IMR-90 (cell line): ENCODE results near the gene SARDH. TPM values are rescaled to one million over a fixed set of nuclear protein-coding genes. Genes with fewer than 3 reads are reported as not detected.
A peak's percentile ranks its signal among the peaks of the same experiment; 100 is the strongest.

Experiments used
- ATAC-seq: fragments of 200-7000 bp; cut with Tn5 transposase; 2 replicates; pipeline ENCODE4 v1.9.1; 2020; ENCODE audit warnings: low read depth, mild to moderate bottlenecking, moderate library complexity
- BruUV-seq: library from RNA; stranded (reverse); fragments of 400-500 nt; replicated peaks from 2 replicates; lab custom pipeline; 2021; lab: Mats Ljungman, UMichigan
- CTCF ChIA-PET: fragments of 300-600 bp; formaldehyde crosslinking; extraction: SDS; loops from one replicate; lab custom pipeline; 2021; ENCODE audit warnings: antibody characterized with exemption; lab: Yijun Ruan, JAX
- POLR2A ChIA-PET: fragments of 300-600 bp; sonication (Branson Sonifier 250); formaldehyde crosslinking; loops from one replicate; lab custom pipeline; 2022; ENCODE audit warnings: antibody characterized with exemption; ENCODE audit not compliant: unreplicated experiment; lab: Charles Lee
- DNase-seq: peaks from one replicate; pipeline ENCODE4 v3.0.0; 2013
- H2AFZ ChIP-seq: replicated peaks from 2 replicates; pipeline ENCODE3; 2013; ENCODE audit warnings: low read length, mild to moderate bottlenecking; ENCODE audit not compliant: poor library complexity
- H2AK5ac ChIP-seq: 2 replicates; pipeline ENCODE4 v1.6.1; 2013; ENCODE audit warnings: low read depth, low read length, inconsistent platforms
- H2AK9ac ChIP-seq: replicated peaks from 2 replicates; pipeline ENCODE3; 2013; ENCODE audit warnings: mild to moderate bottlenecking, low read depth, low read length, moderate library complexity; ENCODE audit not compliant: poor library complexity
- H2BK120ac ChIP-seq: 2 replicates; pipeline ENCODE4 v1.6.1; 2013; ENCODE audit warnings: low read depth, low read length, inconsistent platforms
- H2BK15ac ChIP-seq: 3 replicates; pipeline ENCODE4 v1.6.1; 2013; ENCODE audit warnings: low read depth, low read length, inconsistent platforms
- H2BK20ac ChIP-seq: 2 replicates; pipeline ENCODE4 v1.6.1; 2013; ENCODE audit warnings: low read depth, mild to moderate bottlenecking, inconsistent platforms, low read length, moderate library complexity
- H2BK5ac ChIP-seq: 2 replicates; pipeline ENCODE4 v1.6.1; 2013; ENCODE audit warnings: mild to moderate bottlenecking, low read depth, low read length, inconsistent platforms; ENCODE audit not compliant: poor library complexity, severe bottlenecking
- H3K14ac ChIP-seq: replicated peaks from 2 replicates; pipeline ENCODE4 v1.6.1; 2013; ENCODE audit warnings: low read depth, low read length, inconsistent platforms
- H3K18ac ChIP-seq: 2 replicates; pipeline ENCODE4 v1.6.1; 2013; ENCODE audit warnings: low read depth, low read length, control low read depth
- H3K23ac ChIP-seq: 2 replicates; pipeline ENCODE4 v1.6.1; 2013; ENCODE audit warnings: low read depth, low read length, inconsistent platforms
- H3K27ac ChIP-seq: 2 replicates; pipeline ENCODE4 v1.5.1; 2013; ENCODE audit warnings: mild to moderate bottlenecking, control low read depth, low read length; ENCODE audit not compliant: insufficient read depth
- H3K27me3 ChIP-seq: 2 replicates; pipeline ENCODE4 v1.6.1; 2013; ENCODE audit warnings: low read length; ENCODE audit not compliant: control insufficient read depth, insufficient read depth
- H3K36me3 ChIP-seq: 2 replicates; pipeline ENCODE4 v1.6.1; 2013; ENCODE audit warnings: low read length, mixed read lengths; ENCODE audit not compliant: control insufficient read depth, insufficient read depth
- H3K4ac ChIP-seq: 2 replicates; pipeline ENCODE4 v1.6.1; 2013; ENCODE audit warnings: low read depth, low read length, inconsistent platforms
- H3K4me1 ChIP-seq: 2 replicates; pipeline ENCODE4 v1.6.1; 2013; ENCODE audit warnings: low read length, mixed read lengths; ENCODE audit not compliant: control insufficient read depth, insufficient read depth
- H3K4me2 ChIP-seq: 2 replicates; pipeline ENCODE4 v1.6.1; 2013; ENCODE audit warnings: low read depth, mild to moderate bottlenecking, control low read depth, low read length, moderate library complexity
- H3K4me3 ChIP-seq: 2 replicates; pipeline ENCODE4 v1.5.1; 2013; ENCODE audit warnings: low read depth, mild to moderate bottlenecking, control low read depth, low read length, moderate library complexity; ENCODE audit not compliant: insufficient read depth
- H3K56ac ChIP-seq: 2 replicates; pipeline ENCODE4 v1.6.1; 2013; ENCODE audit warnings: low read length, inconsistent platforms; ENCODE audit not compliant: insufficient read depth; ENCODE audit errors: extremely low read depth
- H3K79me1 ChIP-seq, 2 experiments: 2 replicates each; pipeline ENCODE4 v1.6.1; 2013; ENCODE audit warnings: low read length in 2 of 2, inconsistent platforms in 1 of 2, low read depth in 1 of 2
- H3K9ac ChIP-seq: 2 replicates; pipeline ENCODE4 v1.6.1; 2013; ENCODE audit warnings: low read depth, low read length, control low read depth
- H3K9me1 ChIP-seq: 2 replicates; pipeline ENCODE4 v1.6.1; 2013; ENCODE audit warnings: low read length, inconsistent platforms; ENCODE audit not compliant: insufficient read depth
- H3K9me3 ChIP-seq: 2 replicates; pipeline ENCODE4 v1.6.1; 2013; ENCODE audit warnings: low read length; ENCODE audit not compliant: control insufficient read depth, insufficient read depth
- H4K20me1 ChIP-seq: 2 replicates; pipeline ENCODE4 v1.6.1; 2013; ENCODE audit warnings: low read length, inconsistent platforms; ENCODE audit not compliant: insufficient read depth
- H4K5ac ChIP-seq: 2 replicates; pipeline ENCODE4 v1.6.1; 2013; ENCODE audit warnings: mild to moderate bottlenecking, low read depth, low read length, control low read depth
- H4K8ac ChIP-seq, 2 experiments: 2 replicates each; pipeline ENCODE4 v1.6.1; 2013; ENCODE audit warnings: low read depth in 2 of 2, low read length in 2 of 2, control low read depth in 1 of 2, inconsistent platforms in 1 of 2
- H4K91ac ChIP-seq: 2 replicates; pipeline ENCODE4 v1.6.1; 2013; ENCODE audit warnings: low read depth, low read length, inconsistent platforms; ENCODE audit not compliant: insufficient read depth
- BHLHE40 ChIP-seq: fragments of 150-350 bp; IDR thresholded peaks from 2 replicates; pipeline ENCODE4 v1.6.1; 2016; ENCODE audit warnings: mild to moderate bottlenecking, low read depth, low read length
- CTCF ChIP-seq: conservative IDR thresholded peaks from 2 replicates; pipeline ENCODE4 v1.5.1; 2012; ENCODE audit warnings: mild to moderate bottlenecking, low read depth, low read length, improper control_type of control experiment
- ELK1 ChIP-seq: fragments of 150-350 bp; IDR thresholded peaks from 2 replicates; pipeline ENCODE4 v1.6.1; 2016; ENCODE audit warnings: low read depth, mild to moderate bottlenecking, low read length, moderate library complexity, borderline replicate concordance
- MAZ ChIP-seq: IDR thresholded peaks from 2 replicates; pipeline ENCODE4 v1.6.1; 2012; ENCODE audit warnings: low read depth, mild to moderate bottlenecking, low read length, improper control_type of control experiment, moderate library complexity, borderline replicate concordance
- MXI1 ChIP-seq: IDR thresholded peaks from 2 replicates; pipeline ENCODE4 v1.6.1; 2012; ENCODE audit warnings: low read depth, mild to moderate bottlenecking, low read length, moderate library complexity, borderline replicate concordance
- RAD21 ChIP-seq: IDR thresholded peaks from 2 replicates; pipeline ENCODE4 v1.6.1; 2012; ENCODE audit warnings: low read length, improper control_type of control experiment
- RCOR1 ChIP-seq: IDR thresholded peaks from 2 replicates; pipeline ENCODE4 v1.6.1; 2012; ENCODE audit warnings: mild to moderate bottlenecking, low read length, improper control_type of control experiment; ENCODE audit not compliant: insufficient replicate concordance
- WGBS, 2 experiments: methylation state at CpG; one replicate each; pipeline versions ENCODE4 v1.1.5 to v1.1.7; 2013; ENCODE audit warnings: missing lambda C conversion rate in 2 of 2; ENCODE audit not compliant: insufficient read length in 1 of 2; ENCODE audit errors: extremely low coverage in 2 of 2; 5-methylcytosine and 5-hydroxymethylcytosine counted together
- dilution Hi-C: fragments of 300-500 bp; cut with HindIII; formaldehyde crosslinking; loops from one replicate; pipeline ENCODE4 v1.14.3; 2018; ENCODE audit warnings: low sequenced_read_pairs; ENCODE audit not compliant: unreplicated experiment
- in situ Hi-C: fragments of 300-500 bp; cut with MboI; formaldehyde crosslinking; loops from 3 replicates; pipeline ENCODE4 v1.14.3; 2019; ENCODE audit warnings: low sequenced_read_pairs, inconsistent platforms, mixed read lengths
- intact Hi-C: fragments of 100-400 bp; cut with micrococcal nuclease; formaldehyde crosslinking; loops from 2 replicates; pipeline ENCODE4 v1.10.0; 2022
- polyA plus RNA-seq, 3 experiments: library from polyadenylated mRNA; depleted of rRNA; stranded (reverse); fragments of >200 nt; gene quantifications; 2 replicates each; pipeline ENCODE4 v1.2.3, GENCODE V29; 2012; ENCODE audit warnings: low replicate concordance in 1 of 3
- total RNA-seq: library from RNA; depleted of rRNA; stranded (reverse); fragments of >200 nt; gene quantifications from 2 replicates; pipeline ENCODE4 v1.2.3, GENCODE V29; 2012

SARDH gene
- total and polyA plus RNA-seq, 2 of the 4 experiments (the other 2 are of a cell fraction): 5.0 to 7.5 TPM

- H3K56ac ChIP-seq: no peak overlapping the region
- H3K79me1 ChIP-seq: no peaks in the 10 kb centered on the region
- no peaks in the 10 kb centered on the region for H3K4me1 ChIP-seq
- no peak overlapping the region for H3K4ac ChIP-seq
- no peaks in the 10 kb centered on the region for H4K20me1 ChIP-seq
- no peak overlapping the region for H3K4me2 ChIP-seq
- no peak overlapping the region for H3K27ac ChIP-seq
- H2BK5ac ChIP-seq: no peak overlapping the region
- TF ChIP-seq BHLHE40 (no peak), RAD21 (no peak), MAZ (no peak), MXI1 (no peak), ELK1 (no peak), CTCF (no peak), RCOR1 (no peak)
- no peak overlapping the region for H2AK5ac ChIP-seq
- intact Hi-C loops: no loop called here
- no TSS peak for BruUV-seq
- in situ Hi-C loops: no loop called here
- no peak overlapping the region for H3K4me3 ChIP-seq
- H4K91ac ChIP-seq: no peak overlapping the region
- H2AK9ac ChIP-seq: no peak overlapping the region
- H2AFZ ChIP-seq: peak overlapping the region; percentile 51
- DNase-seq (no peak), ATAC-seq (no peak)
- no peak overlapping the region for H4K8ac ChIP-seq
- H3K9me1 ChIP-seq: no peaks in the 10 kb centered on the region
- H2BK15ac ChIP-seq: no peak overlapping the region
- H3K36me3 ChIP-seq: no peaks in the 10 kb centered on the region
- no peak overlapping the region for H3K9ac ChIP-seq
- no peaks in the 10 kb centered on the region for H3K9me3 ChIP-seq
- no peak overlapping the region for H3K14ac ChIP-seq
- CTCF ChIA-PET: no interaction called here
- 91% methylated on average over 9 of the region's 25 CpGs; no CpG with 5 or more reads in 1 of the 2 experiments for WGBS, 2 experiments
- dilution Hi-C loops: no loop called here
- no peak overlapping the region for H4K5ac ChIP-seq
- POLR2A ChIA-PET: no interaction called here
- H2BK20ac ChIP-seq: no peak overlapping the region
- H3K27me3 ChIP-seq: no peaks in the 10 kb centered on the region
- no peak overlapping the region for H3K18ac ChIP-seq
- H3K23ac ChIP-seq: no peak overlapping the region
- no peak overlapping the region for H2BK120ac ChIP-seq
These were observed 45.7 kb downstream of the SARDH start for GRCh38 chr9:133692364-133692985.
